GM18507 (cell line): ENCODE measurements around the gene DERA.
"Not testable (repeated sequence)": the region's sequence is repeated elsewhere in the genome, so short reads cannot be mapped to it uniquely, and the experiment has no call there.

Source experiments
- DNase-seq: peaks from one replicate; pipeline ENCODE4 v3.0.0; 2011; ENCODE audit warnings: low read depth; ENCODE audit not compliant: insufficient read length; ENCODE audit errors: extremely low spot score
- FAIRE-seq: peaks from 2 replicates; lab custom pipeline; 2011; peaks lifted over from hg19 to GRCh38; lab: Jason Lieb, UNC

DERA gene

DNA sequence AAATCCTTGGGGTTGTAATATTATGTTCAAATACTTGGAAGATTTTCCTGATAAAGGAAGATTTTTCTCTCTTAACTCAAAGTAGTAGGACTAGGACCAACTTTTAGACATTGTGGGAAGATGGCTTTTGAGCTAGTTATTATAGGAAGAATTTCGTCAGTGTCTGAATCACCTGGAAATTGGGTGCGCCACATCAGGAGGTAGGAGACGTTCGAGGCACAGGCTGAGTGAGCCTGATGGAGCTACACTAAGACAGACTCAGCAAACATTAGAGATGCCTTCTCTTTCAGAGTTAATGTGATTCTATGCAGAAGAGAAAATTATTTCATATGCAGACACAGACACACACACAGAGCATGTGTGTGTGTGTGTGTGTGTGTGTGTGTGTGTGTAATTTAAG lies 84.7 kb downstream of the DERA start:
- no peak for DNase-seq
- FAIRE-seq = no peak

- DNase-seq (no peak), FAIRE-seq (no peak)
Measured at GRCh38 chr12:15996254-15996653, 85.1 kb downstream of the DERA start.

- FAIRE-seq = no peak
- DNase-seq = no peak
Measured at GRCh38 chr12:15996948-15997347, 85.8 kb downstream of the DERA start.

DNA sequence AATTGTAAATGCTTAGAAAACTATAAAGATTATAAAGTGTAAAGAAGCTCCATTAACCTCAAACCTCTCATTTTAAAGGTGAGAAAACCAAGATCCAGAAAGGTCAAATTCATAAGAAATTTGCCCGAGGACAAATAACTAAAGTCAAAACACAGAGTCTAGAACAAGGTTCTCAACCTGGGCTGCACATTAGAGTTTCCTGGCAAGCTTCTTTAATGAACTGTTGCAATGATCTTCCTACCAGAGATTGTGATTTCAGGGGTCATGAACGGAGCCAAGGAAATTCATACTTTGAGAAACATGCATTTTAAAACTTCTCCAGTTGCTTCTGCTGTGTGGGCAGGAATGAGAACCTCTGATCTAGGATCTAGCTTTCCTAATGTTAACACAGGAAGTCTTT lies 86.8 kb downstream of the DERA start:
- DNase-seq = no peak
- no peak for FAIRE-seq

GRCh38 chr12:16002880-16003279 lies 91.7 kb downstream of the DERA start:
- FAIRE-seq = no peak
- no peak for DNase-seq

DNA sequence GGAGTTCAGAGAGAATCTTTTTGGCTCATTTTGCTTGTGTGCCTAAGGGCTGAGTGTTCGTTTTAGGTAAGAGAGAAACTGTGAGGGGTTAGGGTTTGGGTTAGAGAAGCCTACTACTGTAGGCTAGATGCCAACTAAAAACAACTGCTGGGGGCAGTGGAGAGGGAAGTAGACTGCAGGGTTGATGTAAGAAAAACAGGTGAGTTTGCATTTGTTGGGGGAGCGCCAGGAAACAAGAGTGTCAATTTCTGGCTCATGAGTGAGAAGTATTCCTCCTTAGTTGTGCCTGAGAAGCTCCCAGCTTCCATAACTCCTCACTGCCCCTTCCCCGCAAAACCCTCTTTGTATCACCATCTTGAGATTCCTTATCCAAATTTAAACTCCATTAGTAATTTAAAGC lies 92.3 kb downstream of the DERA start:
- no peak for DNase-seq
- no peak for FAIRE-seq

DNA sequence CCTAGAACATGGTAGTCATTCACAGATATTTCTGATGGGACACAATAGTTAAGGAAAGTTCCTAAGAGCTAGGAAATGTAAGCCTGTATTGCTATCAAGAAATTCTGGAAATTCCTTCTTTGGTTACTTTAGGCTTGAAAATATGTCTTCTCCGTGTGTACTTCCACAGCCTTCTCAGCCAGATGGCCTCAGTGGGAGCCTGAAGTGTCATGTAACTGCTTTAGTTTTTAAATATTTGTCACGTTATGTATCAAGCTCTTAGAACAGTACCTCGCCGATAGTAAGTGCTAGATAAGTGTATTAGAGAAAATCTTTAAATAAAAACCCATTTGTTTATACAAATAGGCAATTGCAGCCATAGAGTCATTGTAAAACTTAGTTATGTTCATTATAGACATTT lies 95.6 kb downstream of the DERA start:
- FAIRE-seq (no peak), DNase-seq (no peak)

GRCh38 chr12:16008421-16008824 lies 97.3 kb downstream of the DERA start:
- DNase-seq = no peak
- FAIRE-seq = no peak

GRCh38 chr12:16012117-16012516 lies 101.0 kb downstream of the DERA start:
- no peak for FAIRE-seq
- no peak for DNase-seq

- FAIRE-seq = not testable (repeated sequence)
Measured at GRCh38 chr12:16013722-16014121, 102.6 kb downstream of the DERA start.

DNA sequence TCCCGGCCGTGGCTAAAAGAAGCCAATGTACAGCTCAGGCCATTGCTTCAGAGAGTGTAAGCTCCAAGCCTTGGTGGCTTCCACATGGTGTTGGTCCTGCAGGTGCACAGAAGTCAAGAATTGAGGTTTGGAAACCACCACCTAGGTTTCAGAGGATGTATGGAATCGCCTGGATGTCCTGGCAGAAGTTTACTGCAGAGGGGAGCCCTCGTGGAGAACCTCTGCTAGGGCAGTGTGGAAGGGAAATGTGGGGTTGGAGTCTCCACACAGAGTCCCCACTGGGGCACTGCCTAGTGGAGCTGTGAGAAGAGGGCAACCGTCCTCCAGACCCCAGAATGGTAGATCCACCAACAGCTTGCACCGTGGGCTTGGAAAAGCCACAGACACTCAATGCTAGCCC lies 103.3 kb downstream of the DERA start:
- FAIRE-seq, DNase-seq: not testable (repeated sequence)

More at GRCh38 chr12:16013722-16014121, 102.6 kb downstream of the DERA start:
- DNase-seq = not testable (repeated sequence)

GRCh38 chr12:16016748-16017147 lies 105.6 kb downstream of the DERA start:
- FAIRE-seq = no peak
- no peak for DNase-seq

GRCh38 chr12:16018306-16018705 lies 107.2 kb downstream of the DERA start:
- DNase-seq (no peak), FAIRE-seq (no peak)

GRCh38 chr12:16019136-16019535 lies 108.0 kb downstream of the DERA start:
- DNase-seq (no peak), FAIRE-seq (no peak)

DNA sequence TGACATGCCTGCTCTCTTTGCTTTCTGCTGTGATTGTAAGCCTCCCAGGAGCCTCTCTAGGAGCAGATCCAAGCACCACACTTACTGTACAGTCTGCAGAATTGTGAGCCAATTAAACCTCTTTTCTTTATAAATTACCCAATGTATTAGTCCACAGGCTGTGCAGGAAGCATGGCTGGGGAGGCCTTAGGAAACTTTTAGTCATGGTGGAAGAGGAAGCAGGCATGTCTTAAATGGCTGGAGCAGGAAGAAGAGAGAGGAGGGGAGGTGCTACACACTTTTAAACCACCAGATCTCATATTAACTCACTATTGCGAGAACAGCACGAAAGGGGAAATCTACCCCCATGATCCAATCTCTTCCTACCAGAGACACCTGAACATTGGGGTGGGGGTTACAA lies 108.9 kb downstream of the DERA start:
- no peak for FAIRE-seq
- no peak for DNase-seq

- FAIRE-seq (no peak), DNase-seq (no peak)
Measured at GRCh38 chr12:16021026-16021425, 109.9 kb downstream of the DERA start.

- DNase-seq = no peak
- FAIRE-seq = no peak
Measured at GRCh38 chr12:16021676-16022075, 110.5 kb downstream of the DERA start.

GRCh38 chr12:16027002-16027401 lies 115.9 kb downstream of the DERA start:
- no peak for FAIRE-seq

DNA sequence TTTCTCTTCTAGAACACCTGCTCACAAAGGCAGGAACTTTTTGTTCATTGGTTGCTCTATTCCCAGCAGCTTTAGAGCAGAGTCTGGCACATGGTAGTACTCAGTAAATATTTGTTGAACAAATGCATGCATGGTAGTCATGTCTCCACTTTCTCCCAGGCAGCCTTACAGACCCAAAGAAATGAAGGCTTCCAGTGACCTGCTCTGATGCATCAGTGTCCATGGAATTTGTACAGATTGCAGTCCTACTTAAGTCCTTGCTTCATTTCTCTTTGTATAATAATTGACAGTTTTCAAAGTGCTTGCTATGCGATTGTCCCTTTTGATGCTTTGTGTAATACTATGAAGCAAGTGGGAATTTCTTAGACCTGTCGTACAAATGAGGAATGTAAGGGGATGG lies 119.6 kb downstream of the DERA start:
- no peak for DNase-seq
- FAIRE-seq = no peak

More at GRCh38 chr12:16027002-16027401, 115.9 kb downstream of the DERA start:
- no peak for DNase-seq

- FAIRE-seq = no peak
- DNase-seq = no peak
Measured at GRCh38 chr12:16034136-16034817, 123.1 kb downstream of the DERA start.

- FAIRE-seq = no peak
- no peak for DNase-seq
Measured at GRCh38 chr12:16036073-16036472, 124.9 kb downstream of the DERA start.

GRCh38 chr12:16037533-16037932 lies 126.4 kb downstream of the DERA start:
- DNase-seq = no peak
- no peak for FAIRE-seq
